SW480 (cell line): ENCODE results near the gene GANAB.
"Not testable (repeated sequence)": the region's sequence is repeated elsewhere in the genome, so short reads cannot be mapped to it uniquely, and the experiment has no call there.

ENCODE experiments used
- DNase-seq: peaks from one replicate; pipeline ENCODE4 v3.0.0-alpha.2; 2016; ENCODE audit warnings: low spot score

Gene GANAB

DNA sequence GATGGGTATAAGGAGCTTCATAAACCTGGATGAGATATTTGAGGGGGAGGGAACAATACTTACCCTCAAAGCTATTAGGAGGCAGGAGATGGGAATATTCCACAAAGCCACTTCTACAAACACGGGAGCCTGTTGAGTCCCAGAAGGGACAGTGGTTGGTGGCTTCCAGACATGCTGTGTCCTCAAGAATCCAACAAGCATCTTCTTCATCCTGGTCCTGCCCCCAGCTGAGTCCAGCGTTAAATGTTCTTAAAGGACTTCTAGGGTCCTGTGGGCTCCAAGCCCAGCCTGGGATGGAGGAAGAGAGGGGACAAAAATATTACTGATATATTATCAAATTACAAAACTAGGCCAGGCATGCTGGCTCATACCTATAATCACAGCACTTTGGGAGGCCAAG lies 21.0 kb upstream of the GANAB start:
- no peak for DNase-seq

DNA sequence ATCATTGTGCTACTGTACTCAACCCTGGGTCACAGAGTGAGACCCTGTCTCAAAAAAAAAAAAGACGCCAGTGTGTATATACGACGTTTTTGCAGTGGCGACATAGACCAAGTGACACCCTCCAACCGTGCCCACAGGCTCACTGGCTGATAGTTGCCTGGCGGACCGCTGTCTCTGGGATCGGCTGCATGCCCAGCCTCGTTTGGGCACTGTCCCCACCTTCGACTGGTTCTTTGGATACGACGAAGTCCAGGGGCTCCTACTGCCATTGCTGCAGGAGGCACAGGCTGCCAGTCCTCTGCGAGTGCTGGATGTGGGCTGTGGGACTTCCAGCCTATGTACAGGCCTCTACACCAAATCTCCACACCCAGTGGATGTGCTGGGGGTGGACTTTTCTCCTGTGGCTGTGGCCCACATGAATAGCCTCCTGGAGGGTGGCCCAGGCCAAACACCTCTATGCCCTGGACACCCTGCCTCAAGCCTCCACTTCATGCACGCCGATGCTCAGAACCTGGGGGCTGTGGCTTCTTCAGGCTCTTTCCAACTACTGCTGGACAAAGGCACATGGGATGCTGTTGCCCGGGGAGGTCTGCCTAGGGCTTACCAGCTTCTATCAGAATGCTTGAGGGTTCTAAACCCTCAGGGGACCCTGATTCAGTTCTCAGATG lies 20.0 kb upstream of the GANAB start:
- no peak for DNase-seq

DNA sequence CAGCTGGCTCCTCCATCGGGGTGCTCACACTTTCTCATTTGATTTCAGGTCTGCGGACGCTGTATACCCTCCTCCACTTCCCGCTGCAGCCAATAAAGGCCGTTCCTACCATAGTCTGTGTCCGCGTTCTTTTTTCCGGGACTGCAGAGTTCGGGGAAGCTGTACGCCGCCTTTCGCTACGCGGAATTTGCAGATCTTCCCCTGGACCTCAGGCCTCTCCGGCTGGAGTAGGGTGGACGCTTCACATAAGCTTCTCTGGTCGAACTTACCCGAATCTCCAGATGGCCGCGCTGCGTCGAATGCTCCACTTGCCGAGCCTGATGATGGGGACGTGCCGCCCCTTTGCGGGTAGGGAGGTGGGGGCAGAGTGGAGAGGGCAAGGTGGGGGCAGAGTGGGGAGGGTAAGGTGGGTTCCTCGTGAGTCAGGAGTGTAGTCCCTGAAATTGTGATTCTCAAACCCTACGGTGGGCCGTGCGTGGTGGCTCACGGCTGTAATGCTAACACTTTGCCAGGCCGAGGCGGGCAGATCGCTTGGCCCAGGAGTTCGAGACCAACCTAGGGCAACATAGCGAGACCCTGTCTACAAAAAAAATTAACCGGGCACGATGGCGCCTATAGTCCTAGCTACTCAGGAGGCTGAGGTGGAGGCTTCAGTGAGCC lies 19.3 kb upstream of the GANAB start:
- DNase-seq, result peak; percentile 53

DNA sequence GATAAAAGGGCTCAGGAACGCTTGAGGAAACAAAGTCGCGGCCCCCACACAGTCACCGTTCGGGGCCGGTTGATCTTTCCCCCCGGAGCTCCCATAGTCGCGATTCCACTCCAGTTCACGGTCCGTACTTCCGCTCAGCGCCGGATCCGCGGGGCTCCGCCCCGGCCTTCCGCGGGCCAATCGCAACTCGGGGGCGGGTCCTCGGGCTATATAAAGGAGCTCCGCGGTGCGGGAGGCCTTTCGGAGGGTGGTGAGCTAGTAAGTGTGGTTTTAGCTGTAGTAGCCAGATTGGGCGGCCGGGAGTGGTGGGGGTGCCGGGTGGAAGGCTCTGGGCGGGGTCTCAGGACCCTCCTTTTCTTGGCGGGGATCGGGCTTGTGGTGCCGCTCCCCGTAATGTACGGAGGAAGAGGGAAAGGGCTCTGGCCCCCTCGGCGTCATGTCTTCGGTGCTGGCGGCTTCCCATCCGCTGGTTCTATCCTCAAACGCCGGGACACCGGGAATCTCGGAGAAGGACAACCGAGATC lies 18.7 kb upstream of the GANAB start, which contains the start of the genes C11orf98 and CSKMT:
Gene C11orf98, minus strand, starts transcription at position 136 of the 524 bp plus-strand sequence. Its CDS starts 41 bp downstream, at position 95.
Gene CSKMT, plus strand, starts transcription at position 238 of the 524 bp plus-strand sequence. CDS start 568 bp downstream, outside the sequence.
- DNase-seq, result peak; percentile 92

DNA sequence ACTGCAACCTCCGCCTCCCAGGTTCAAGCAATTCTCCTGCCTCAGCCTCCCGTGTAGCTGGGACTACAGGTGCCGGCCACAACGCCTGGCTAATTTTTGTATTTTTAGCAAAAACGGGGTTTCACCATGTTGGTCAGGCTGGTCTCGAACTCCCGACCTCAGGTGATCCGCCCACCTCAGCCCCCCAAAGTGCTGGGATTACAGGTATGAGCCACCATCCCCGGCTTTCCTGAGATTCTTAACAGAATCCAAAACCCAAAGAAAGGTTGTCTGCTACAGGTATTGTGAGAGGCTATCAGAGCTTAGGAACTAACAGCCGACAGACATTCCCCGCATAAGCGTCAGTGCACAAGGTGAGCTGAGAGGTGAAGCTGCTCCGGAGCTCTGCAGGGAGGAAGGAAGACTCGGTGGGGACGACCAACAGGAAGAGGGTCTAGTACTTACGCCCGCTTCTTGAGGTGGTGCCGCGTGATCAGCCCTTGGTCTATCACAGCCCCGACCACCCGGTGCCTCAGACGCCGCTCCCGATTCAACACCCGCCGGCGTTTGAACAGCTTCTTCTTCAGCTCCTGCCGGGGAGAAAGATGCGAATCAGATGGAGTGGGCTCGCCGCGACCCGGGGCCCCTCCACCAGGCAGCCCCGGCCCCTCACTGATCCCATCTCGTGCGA lies 18.1 kb upstream of the GANAB start:
- DNase-seq, result peak; percentile 78

DNA sequence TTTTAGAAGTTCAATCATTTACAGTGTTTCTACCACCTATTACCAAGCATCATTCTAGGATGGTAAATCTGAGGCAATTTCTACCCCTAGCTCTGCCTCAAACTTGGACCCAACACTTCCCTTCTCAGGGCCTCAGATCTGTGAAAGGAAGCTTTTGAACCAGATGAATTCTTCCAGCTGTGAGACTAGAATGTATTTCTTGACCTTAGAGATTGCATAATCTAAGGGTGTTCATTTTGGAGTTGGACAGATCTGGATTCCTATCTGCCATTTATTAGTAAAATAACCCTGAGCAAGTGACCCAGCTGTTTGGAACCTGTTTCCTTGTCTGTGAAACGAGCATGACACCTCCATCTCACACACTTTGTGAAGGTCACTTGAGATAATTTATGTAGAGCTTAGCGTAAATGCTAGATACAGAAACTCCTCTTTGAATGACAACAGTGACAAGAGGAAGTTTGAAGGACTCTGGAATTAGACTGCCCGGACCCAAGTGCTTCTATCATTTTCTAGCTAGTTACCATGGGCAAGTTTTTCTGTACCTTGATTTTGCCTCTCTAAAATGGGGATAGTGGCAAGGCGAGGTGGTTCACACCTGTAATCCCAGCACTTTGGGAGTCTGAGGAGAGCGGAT lies 10.5 kb upstream of the GANAB start:
- no peak for DNase-seq

DNA sequence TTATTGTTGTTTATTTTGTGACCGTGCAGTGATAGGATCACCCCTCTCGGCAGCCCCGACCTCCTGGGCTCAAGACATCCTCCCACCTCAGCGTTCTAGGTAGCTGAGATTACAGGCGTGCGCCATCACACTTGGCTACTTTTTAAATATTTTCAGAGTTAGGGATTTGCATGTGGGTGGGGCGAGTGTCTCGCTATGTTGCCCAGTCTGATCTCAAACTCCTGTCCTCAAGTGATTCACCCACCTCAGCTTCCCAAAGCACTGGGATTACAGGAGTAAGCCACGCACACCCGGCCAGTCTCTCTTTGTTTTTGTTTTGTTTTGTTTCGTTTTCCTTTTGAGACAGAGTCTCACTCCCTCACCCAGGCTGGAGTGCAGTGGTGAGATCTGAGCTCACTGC lies 7.9 kb upstream of the GANAB start:
- DNase-seq, result no peak

DNA sequence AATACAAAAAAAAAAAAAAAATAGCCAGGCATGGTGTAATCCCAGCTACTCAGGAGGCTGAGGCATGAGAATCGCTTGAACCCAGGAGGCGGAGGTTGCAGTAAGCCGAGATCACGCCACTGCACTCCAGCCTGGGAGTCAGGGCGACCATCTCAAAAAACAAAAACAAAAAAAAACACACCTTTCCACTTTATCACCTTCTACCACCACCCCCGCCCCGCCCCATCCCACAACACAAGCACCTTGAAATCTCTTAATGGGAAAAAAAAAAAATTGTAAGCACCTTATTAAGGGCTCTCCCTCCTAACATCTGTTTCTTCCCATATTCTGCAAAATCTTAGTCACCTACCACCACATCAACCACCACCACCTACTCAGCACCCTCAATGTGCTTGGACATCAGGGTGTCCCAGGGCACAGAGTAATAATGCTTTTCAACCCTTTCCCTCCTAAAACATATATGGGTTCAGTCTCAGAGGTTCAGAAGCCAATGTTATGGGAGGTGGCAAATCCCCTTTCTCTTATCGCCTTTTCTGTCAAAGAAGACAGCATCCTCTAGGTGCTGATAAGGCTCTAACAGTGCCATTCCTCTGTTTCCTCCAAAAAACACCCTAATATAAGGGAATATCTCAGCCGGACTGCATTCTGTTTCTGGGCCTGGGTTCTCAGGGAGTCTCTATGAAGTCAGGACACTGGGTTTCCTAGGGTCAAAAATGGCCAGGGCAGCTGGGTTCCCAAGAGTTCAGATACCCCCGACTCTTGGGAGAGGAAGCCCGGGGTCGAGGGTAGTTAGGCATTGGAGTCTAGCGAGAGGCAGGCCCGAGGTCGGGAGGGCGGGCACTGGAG lies 6.0 kb upstream of the GANAB start:
- DNase-seq, result no peak

DNA sequence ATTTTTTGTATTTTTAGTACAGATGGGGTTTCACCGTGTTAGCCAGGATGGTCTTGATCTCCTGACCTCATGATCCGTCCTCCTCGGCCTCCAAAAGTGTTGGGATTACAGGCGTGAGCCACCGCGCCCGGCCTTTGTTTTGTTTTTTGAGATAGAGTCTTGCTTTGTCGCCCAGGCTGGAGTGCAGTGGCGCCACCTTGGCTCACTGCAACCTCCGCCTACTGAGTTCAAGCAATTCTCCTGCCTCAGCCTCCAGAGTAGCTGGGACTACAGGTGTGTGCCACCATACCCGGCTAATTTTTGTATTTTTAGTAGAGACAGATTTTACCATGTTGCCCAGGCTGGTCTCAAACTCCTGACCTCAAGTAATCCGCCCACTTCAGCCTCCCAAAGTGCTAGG lies 3.9 kb upstream of the GANAB start:
- DNase-seq, result not testable (repeated sequence)

DNA sequence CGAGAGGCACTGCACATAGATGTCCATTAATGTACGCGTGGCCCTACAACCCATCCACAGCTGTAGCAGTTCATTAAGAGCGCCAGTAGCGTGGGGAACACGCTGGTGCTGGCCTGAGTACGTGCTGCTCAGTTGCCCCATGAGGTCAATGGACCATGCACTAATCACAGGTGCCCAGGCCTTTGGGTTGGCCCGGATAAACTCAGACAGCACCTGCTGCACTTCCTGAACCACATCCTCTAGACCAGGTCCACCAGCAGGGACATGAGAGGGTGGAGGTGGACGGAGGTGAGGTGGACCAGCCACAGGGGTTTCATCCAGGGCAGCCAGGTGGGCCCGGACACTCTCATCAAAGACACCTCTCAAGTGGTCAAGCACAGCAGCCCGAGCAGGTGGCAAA lies 3.1 kb upstream of the GANAB start:
- no peak for DNase-seq

DNA sequence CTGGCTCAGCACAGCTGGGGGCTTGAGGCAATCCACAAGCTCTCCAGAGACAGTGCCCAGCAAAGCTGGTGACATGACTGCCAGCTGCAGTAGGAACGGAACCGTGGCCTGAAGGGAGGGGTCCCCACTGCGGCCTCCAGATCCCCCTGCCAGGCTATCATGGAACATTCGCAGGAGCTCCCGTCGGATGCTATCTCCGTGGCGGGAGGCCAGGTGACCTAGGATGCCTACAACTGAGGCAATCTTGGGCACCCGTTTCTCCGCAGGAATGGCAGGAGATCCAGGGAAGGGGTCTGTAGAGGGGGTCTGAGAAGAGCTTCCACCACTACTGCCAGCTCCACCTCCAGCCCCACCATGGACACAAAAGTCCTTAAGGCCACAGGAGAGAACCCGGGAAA lies 2.6 kb upstream of the GANAB start:
- no peak for DNase-seq

DNA sequence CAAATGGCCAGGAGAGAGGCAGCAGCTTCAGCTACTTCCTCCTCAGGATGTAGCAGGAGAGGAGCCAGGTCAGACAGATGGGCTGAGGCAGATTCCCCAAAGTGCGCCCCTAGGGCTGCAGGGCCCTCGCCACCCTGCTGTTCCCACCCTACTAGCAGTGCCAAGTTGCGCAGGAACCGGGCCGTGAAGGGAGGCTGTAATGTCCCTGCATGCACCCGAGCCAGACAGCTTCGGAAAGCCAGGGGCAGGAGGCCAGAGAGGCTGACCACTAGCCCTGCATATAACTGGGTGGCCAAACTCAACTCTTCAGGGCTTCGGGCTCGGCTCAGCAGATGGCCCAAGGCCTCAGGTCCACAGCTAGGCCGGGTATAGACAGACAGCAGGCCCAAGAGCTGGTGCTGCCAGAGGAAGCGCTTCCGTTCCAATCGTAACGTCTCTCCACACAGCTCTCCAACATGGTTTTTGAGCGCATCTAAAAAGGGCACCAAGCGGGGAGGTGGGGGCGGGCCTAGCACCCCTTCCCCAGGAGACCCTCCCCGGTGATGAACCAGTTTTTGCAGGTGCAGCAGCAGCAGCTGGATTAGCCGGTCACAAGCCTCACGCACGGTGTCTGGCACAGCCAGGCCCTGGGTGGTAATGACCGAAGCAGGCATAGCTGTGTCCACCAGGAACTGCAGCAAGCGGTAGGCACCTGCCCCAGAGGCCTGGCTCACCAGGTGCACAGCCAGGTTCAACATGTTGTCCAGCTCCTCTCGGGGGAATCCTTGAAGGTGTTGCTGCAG lies 2.0 kb upstream of the GANAB start:
- no peak for DNase-seq

DNA sequence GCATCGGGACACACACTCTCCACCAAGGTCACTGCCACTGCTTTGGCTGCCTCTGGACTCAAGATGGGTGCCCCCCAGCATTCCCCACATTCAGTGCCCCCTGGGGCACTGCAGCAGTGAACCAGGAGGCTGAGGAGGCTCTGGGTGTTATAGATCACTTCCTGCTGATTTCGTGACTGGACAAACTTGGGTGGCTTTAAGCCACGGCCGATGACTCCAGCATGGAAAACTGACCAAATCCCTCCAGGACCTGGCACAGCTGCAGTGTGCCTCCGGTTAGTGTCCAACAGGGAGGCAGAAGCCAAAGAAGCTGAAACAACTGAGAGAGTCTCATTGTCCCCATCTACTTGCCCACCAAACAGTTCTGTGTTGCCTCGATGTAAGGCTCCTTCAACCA lies 1.2 kb upstream of the GANAB start:
- DNase-seq, result no peak

DNA sequence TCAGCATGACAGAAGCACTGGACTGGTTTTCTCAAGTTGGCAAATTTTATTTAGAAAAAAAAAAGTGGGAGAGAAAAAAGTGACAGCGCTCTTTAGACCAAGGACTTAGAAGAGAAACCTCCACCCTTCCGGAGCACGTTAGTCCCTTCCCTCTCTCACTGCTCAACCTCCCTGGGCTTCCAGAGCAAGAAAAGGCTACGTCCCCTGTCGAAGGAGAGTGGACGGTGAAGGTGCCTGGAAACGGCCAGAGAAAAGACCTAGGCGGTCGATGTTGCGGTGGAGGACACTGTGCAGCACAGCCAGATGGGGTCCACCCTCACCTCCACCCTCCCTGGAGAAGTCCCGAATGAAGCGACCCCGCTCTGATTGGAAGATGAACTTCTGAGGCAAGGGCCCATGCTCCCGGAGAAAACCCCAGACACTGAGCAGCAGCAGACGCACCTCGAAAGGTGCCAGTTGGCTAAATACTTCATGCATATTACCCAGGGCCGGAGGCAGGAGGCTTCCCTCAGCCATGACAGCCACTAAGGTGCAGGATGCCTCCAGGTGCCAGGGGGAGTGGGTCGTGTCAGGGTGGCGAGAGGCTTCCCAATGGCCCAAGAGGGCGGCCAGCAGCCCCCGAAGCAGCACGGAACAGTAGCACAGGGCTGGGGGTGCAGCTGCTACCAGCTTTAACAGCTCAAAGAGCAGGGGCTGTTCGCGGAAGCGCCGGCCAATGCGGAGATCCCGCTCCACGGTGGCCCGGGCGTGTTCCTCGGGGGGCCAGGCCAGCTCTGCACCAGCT lies 604 bp upstream of the GANAB start:
- DNase-seq, result no peak

DNA sequence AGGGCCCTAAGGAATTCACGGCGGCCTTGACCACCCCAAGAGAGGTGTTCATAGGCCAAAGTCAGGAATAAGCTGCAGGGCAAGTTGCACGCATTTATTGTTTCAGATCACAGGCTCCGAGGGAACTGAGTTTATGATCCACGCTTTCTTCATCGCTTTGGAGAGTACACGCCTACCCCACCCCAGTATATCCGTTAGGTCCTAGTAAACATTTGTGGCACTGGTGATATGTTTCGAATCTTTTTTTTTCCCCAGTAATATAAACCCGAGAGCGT lies 805 bp downstream of the GANAB start:
- DNase-seq, result no peak

DNA sequence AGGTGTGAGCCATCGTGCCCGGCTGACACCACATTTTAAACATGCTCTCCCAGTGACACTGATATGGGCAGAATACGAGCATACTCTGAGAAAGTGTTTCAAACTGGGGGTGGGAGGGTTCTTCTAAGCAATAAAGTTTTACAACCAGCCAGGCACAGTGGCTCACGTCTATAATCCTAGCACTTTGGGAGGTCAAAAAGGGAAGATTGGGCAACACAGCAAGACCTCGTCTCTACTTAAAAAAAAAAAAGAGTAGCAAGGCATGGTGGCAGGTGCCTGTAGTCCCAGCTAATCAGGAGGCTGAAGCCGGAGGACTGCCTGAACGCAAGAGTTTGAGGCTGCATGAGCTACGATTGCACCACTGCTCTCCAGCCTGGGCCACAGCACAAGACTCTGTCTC lies 2.2 kb downstream of the GANAB start:
- DNase-seq, result no peak

DNA sequence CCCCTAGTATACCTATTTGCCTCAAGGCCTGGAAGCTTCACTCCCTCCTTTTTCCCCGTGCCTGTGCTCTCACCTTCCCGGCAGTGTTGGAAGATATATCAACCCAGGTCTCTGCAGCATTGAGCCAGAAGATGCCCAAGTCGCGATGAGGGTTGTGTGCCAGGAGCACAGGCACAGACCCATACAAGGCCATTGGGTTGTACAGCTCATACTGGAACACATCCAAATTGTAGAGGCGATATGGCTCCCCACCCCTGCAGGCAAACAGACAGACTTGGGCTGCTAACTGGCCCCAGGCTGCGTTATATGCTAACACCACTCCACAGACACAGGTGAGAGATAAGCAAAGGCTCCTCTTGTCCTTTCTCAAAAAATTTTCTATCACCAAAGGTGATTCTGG lies 13.9 kb downstream of the GANAB start:
- no peak for DNase-seq

DNA sequence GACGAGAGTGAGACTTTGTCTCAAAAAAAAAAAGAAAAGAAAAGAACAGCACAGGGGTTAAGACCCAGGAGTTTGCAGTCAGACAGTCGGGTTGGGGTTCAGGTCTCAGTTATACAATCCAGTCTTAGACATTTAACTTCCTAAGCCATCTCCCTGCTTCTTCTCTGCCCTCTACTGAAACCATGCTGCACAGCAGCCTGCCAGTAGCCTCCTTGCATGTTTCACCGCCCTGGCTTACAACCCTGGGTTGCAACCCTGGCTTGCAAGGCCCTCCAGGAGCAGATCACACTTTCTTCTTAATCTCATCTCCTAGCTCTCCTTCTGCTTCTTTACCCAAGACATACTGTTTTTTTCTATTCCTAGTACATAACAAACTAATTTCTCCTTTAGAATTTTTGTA lies 18.7 kb downstream of the GANAB start:
- no peak for DNase-seq

DNA sequence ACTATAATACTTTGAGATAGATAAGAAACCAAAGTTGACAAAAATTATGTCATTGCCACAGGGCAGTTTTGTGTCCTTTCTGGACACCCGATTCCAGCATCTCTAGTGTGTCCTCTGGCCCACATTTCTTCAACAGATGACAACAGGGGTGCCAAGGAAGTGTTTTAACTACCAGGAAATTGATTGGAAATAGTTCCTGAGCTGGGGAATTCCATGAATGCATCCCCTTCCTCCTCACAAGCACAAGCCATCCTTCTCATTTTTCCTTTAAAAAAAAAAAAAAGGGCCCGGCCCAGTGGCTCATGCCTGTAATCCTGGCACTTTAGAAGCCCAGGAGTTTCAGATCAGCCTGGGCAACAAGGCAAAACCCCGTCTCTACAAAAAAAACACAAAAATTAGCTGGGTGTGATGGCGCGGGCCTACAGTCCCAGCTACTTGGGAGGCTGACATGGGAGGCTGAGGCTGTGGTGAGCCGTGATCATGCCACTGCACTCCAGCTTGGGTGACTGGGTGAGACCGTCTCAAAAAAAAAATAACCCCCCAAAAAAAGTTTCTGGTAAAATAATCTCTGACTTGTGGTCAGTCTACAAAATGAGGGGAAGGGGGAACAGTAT lies 23.8 kb downstream of the GANAB start:
- DNase-seq, result no peak
